Testis (tissue), 2 donors: Measurements from ENCODE around the gene LYPD6B.

Experiments
- CTCF ChIP-seq, 3 experiments: fragments of 450-650 bp in 2 of 3; fragments of 200-600 bp in 1 of 3; sonication (generic) in 1 of 3; IDR thresholded peaks; one replicate each; pipeline ENCODE4 v1.5.1; 2016 to 2019; ENCODE audit warnings: antibody characterized with exemption in 3 of 3, mild to moderate bottlenecking in 2 of 3, moderate library complexity in 1 of 3
- POLR2A ChIP-seq: fragments of 450-650 bp; IDR thresholded peaks from one replicate; pipeline ENCODE4 v1.6.1; 2017; ENCODE audit warnings: antibody characterized with exemption, mild to moderate bottlenecking, moderate library complexity

- no peak for TF ChIP-seq CTCF (IDR thresholded peaks at IDR 0.05)
- TF ChIP-seq POLR2A = no peak
Observed at GRCh38 chr2:149099298-149099697, 60.8 kb downstream of the LYPD6B start.
